GM18907 (cell line): ENCODE measurements around the gene SMCO4.

Experiments used
- ATAC-seq: cut with Tn5 transposase; IDR thresholded peaks from one replicate; pipeline ENCODE4 v1.9.1; 2021; ENCODE audit warnings: mild to moderate bottlenecking, moderate library complexity; ENCODE audit not compliant: unreplicated experiment

SMCO4 gene

DNA sequence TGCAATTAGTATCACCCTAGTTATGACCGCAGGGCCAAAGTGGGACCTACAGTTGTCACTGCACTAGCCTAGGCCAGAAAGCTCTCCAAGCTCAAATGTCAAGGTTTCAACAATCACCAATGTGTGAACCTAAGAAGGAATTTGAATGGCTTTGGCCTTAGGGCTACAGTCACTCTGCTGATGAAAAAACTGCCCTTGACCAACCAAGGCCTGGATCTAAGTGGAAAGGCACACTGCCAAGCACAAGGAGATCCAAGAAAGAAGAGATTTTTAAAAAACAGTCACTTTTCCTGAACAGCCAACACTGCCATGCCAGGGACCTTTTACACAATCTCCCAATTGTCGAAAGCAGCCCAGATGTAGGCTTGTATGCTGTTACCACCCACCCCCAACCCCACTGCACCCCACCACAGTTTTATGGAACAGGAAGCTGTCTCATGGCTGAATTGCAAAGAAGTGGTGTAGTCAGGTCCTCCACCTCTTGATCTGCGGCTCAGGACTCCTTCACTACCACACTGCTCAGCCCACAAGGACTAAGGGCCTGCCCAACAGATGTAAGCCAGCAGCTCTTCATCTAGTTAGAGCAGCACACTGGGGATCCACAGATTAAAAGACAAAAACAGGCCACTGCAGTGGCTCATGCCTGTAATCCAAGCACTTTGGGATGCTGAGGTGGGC lies 32.9 kb downstream of the SMCO4 start:
- no peak for ATAC-seq

DNA sequence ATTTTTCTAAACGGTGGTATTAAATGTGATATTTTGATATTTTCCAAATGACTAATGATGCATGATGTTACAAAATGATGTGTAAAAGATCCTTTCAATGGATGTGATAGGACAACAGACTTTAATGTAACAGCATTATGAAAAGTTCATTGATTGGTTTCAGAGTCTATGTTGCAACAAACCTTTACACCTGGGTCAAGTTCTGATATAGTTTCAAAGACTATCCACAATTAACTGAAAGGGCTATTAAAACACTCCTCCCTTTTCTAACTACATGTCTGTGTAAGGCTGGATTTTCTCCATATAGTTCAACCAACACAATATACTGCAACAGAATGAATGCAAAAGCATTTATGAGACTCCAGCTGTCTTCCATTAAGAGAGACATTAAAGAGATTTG lies 35.7 kb downstream of the SMCO4 start:
- no peak for ATAC-seq

DNA sequence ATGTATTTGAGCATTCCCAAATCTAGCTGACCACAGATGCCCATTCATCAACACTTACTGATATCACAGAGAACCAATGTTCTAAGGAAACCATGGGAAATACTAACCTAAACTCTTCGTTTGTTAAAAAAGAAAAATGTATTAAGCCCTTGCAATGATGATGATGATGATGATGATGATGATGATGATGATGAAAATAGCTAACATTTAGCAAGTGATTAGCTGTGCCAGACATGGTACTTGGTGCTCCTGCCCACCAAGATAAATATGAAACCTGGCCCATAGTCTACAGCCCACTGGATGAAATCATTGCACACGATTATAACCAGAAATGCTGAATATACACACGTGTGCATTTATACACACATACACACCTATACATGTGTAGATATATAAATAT lies 37.5 kb downstream of the SMCO4 start:
- ATAC-seq, result no peak

DNA sequence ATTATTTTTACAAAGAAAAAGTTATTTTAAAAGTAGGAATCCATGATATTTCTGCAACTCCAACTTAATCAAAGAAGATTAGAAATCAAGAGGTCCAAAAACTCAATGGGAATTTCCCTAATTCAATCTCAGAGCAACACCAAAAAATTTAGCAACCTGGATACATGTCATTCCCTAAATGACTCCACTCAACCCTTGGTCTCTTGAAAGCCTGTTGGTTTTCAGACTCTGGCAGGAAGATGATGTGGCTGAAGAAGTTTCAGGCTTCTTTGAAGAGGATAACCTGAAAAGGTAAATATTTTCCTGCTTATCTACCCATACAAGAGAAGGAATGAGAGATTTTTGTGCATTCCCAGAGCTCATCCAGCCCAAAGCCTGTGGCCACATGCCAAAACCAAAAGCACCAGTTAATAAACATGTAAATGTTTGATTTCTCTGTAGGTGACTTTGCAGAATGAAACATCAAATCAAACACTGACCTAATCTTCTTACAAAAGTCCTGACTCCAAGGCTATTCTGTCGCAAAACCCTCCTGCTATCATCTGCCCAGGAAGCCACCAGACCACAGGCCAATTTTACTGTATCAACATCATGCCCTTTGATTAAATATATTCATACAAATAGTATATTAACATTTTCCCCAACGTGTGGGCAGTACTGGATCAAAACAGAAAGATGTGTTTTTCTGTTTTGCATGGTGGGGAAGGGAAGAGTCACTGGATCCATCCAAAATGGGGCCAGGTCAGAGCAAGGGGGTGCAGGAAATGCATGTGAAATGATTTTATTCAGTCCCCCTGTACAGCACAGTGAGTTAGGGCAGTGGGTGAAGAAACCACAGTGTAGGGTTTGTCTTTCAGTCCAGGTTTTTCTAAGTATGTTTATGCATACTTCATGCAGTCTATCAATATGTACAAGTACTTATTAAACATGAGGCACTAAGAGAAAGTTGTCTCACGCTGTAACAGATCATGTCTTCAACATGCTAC lies 38.8 kb downstream of the SMCO4 start:
- no peak for ATAC-seq

DNA sequence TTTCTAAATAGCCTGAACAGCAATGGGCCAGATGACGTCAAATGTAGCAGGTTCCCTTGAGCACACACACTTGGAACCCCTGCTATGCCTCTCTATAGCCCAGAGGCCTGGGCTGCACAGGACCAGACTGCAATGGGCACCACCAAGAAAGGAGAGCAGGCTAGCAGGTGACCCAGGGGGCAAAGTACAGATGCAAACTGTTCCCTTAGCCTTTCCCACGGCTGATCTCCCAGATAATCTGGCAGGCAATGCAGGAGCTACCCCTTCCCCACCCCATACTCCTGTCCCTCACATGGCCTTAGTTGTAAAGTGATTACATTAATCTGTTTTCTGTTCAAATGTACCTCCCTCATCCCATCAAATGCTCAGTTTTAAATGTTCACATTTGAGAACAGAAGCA lies 41.3 kb downstream of the SMCO4 start:
- ATAC-seq, result no peak

DNA sequence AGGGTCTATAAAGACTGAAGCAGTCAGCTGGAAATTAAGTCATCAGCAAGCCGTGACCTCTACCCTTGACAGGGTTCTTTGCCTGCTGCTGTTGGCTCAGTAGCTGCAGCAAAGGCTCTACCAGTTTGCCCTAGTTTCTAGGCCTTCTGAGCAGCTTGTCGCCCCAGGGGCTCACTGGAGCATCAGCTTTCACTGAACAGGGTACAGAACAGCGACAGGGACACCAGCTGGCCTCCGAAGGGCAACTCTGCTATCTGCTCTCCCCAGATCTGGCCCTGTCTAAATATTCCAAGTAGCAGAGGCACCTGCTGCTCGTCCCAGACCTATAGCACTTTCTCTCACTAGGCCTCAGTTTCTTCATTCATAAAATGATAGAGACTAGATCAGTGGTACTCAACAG lies 42.4 kb downstream of the SMCO4 start:
- no peak for ATAC-seq

DNA sequence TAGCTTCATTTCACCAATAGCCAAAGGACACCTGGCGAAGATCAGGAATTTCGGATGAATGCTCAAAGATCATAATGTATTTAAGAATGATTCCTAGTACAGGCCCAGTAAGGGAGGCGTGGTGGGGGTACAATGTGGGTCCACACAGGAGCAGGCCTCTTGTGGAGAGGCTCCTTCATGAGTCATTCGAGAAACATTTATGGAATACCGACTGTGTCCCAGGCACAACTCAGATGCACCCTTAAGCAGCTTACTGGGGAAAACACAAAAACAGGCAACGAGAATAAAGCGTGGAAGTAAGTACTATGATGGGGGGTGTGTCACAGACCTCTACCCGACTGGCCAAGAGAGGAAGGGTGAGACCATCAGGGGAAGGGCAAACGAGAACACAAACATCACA lies 44.5 kb downstream of the SMCO4 start:
- ATAC-seq, result no peak

DNA sequence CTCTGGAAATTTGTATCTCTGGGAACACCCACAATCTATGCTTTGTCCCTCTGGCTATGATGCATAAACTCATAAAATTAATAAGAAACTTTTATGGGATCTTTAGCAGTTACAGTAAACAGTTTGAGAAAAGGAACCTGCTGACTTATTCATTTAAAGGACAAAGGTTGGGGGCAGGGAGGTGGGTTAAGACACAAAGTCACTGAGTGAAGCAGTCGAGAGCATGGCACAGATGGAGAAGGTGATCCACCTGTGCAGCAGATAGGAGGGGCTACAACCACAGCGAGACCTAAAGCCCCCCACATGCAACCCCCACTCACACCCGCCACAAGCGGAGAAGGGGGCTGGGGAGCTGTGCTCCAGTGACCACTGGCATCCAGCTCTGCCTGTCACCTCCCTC lies 45.0 kb downstream of the SMCO4 start:
- ATAC-seq, result no peak

DNA sequence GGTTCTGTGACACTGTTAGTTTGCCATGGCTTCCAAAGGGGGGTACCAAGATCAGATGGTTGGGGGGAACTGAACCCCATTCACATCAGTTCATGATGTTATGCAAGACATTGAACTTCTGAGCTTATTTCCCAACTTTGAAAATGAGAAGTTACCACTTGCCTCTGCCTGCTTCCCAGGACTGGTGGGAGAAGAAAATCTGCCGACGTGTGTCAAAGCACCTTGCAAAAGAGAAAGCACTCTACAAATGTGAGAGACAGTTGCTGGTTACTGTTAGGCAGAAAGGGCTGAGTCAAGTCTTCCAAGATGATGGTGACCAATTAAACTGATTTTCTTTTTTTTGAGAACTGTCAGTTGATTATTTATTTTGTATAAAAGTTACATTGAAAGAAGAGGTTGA lies 45.6 kb downstream of the SMCO4 start:
- ATAC-seq, result no peak

DNA sequence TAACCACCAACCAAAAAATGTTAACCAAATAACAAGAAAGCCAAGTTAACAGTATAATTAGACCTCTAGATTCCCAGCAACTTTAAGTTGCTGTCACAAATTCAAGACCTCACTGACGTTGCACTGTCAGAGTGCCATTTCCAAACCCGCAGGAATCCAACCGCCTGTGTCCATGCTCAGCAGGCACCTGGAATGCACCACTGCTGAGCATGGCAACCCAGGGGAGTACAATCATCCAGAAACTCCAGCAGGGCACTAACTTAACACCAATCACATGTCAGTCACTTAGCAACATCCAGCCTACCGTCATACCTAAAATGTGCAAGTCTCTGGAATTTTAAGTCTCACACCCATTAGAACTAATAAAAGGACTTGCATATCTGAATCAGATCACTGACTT lies 48.8 kb downstream of the SMCO4 start:
- no peak for ATAC-seq

DNA sequence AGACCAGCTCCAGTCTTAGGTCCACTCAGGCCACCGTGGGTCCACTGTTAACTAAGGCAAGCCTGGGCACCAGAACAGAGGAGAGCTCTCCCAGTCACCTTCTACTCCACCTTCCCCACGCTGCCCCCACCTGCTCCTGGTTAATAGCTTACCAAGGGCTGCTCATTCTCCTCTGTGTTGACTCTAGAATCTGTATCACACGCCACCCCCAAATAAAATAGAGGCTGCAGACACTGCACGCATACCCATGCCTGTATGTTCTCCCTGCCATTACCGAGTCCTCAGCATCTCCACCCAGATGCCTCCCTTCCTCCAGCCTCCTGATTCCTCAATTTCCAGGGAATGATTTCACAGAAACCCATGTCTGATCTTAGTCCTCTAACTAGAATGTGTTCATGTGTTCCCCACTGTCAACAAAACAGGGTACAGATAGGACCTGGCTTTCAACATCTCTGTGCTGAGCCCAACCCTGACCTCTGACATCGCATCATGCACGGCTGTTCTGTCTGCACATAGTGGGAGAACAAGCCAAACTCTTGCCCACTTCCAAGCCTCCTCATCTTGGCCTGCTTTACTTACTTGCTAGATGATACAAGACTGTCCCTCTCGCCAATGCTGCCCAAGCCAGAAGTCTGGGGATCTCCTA lies 49.8 kb downstream of the SMCO4 start:
- ATAC-seq, result no peak

DNA sequence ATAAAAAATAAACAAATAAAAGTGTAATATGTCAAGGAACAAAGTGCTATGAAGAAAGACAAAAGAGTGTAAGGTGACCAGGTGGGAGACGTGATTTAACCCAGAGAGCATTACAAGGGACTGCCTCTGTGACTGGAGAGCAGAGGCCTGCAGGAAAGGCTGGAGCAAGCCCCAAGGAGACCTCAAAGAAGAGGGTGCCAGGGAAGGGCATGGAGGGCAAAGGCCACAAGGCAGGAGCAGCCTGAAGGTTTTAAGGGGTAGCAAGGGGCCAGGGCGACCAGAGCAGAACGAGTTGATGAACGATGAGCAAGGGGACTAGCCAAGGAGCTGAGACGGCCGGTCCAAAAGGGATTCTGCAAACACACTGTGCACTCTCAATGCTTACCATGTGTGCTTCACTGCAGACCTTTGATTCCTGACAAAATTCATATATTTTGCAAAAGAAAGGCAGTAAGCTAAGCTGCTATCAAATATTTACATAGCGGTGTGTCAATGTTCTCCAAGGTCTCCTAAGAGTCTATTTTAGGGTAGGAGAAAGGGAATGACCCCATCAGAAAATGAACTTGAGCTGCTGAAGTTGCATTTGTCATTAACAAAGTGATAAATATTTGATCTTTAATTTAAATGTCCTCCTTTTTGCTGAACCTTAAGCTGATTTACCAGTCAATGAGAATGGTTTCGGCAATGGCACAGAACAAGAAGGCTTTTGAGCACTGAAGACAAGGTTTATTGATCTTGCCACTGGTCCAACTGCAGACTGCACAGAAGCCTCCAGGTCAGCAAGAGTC lies 50.5 kb downstream of the SMCO4 start:
- ATAC-seq, result no peak

DNA sequence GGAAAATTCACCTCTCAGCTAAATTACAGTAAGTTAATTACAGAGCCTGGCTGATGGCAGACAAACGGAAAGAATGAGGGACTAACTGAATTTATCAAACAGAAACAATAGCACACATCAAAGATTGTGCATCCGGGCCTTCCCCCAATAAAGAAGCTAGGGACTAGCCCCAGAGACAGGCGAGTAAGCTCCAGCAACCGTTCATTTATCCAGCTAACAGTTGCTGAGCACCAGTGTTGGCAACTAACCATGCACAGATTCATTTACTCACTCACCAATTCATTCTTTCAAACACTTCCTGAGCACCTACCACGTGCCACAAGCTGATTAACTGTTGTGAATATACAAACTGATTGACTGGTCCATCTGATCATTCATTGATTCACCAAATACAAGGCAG lies 51.2 kb downstream of the SMCO4 start:
- ATAC-seq, result no peak

DNA sequence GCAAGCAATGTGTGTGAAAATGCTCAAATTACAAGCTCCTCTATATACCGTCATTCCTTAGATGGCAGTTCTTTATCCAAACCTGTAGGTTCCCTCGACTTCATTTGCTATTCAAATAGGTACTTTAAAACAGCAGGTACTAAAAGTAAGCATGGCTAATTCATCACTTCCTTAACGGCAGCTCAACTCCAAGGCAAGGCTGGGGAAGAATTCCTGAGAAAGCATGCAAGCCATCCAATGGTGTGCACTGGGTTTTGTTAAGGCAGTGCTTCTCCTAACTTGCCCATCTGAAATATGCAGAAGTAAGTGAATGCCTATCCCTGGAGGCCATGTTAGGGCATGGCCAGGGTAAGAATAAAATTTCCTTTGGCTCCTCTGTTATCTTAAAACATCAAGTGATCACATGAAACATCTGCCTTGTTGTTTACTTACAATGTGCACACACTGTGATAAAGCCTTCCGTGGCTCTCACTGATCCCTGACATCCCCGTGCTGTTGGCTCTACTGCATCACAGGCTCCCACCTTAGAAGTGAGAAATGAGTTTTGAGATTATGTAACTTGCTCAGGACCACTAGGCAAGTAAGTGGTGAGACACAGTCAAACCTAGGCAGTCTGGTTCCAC lies 52.1 kb downstream of the SMCO4 start:
- no peak for ATAC-seq

DNA sequence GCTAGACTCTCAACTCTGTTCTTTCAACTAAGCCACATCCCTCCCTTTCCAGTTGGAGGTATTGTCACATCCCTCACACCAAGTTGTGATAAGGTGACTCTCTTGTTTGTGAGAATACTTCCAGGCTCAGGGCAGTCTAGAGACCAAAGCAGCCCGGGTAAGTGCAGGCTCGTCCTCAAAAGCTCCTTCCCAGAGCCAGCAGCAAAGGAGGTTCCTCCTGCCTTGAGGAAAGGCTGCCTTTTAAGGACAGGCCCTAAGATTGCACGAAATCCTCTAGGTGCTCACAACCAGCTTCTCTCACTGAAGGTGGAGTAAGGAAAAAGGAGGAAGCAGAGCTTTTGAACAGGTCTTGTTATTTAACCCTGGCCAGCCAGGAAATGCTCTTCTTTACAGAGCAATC lies 53.4 kb downstream of the SMCO4 start:
- ATAC-seq, result no peak

DNA sequence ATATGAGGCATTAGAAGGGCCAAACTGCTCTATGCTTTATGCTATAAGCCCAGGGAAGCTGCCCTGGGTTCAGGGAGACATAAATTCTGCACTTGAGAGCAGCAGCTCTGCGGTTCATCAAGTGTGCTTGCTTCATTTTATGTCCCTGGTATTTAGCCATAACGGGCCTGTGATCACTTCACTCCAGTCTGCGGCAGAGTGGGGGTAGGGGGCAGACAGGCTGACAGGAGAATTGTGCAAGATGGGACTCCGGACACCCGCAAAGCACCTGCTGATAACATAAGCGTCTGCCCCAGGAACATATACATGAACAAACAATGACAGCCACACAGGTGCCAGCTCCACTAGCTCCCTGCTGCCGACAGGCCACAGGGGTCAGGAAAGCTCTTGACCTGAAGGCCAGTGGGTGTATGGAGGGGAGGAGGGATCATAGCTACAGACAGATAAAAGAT lies 56.1 kb downstream of the SMCO4 start:
- no peak for ATAC-seq

DNA sequence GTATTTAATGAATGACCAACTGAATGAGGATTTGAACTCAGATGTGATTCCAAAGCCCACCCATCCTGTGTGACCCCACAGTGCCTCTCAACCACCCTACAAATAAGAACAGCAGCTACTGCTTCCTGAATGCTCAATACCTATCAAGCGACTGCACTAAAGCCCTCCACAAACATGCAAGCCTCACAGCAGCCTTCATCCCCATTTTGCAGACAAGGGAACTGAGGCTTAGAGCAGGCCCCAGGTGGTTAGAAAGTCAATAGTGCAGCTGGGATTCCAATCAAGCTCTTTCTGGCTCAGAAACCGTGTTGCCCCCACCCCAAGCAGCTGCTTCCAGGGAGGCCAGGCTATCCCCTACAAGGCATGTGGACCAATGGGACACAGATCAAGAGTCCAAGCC lies 57.2 kb downstream of the SMCO4 start:
- no peak for ATAC-seq

DNA sequence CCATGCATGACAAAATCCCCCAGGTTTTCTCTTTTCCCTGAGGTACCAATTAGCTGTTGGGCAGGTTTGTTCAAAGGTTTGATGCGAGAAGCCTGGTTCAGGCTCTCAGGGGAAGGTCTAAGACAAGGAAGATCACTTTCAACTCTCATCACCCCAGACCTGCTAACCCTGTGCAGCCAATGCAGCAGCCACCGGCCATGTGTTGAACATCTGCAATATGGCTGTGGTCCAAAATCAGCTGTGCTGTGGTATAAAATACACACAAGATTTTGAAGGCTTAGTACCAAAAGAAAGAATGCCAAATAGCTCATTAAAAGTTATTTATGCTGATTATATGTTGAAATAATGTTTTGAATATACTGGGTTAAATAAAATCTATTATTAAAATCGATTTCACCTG lies 58.5 kb downstream of the SMCO4 start:
- no peak for ATAC-seq

DNA sequence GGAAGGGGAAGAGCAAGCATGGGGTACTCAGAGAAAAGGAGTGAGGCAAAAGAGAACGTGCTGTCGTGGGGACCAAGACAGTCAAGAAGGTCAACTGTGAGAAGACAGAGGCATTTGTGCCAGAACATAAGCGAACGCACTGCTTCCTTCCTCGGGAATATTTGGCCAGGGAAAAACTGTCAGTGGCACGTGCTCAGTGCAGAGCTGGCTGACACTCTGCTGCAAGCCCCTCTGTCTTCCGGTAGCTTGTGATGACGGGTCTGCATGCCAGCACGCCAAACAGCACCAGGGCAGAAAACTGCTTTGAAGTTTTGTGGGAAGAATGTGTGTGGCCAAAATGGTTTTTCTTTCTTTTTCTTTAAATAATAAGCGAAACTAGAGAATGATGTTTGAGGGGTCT lies 60.6 kb downstream of the SMCO4 start:
- no peak for ATAC-seq

DNA sequence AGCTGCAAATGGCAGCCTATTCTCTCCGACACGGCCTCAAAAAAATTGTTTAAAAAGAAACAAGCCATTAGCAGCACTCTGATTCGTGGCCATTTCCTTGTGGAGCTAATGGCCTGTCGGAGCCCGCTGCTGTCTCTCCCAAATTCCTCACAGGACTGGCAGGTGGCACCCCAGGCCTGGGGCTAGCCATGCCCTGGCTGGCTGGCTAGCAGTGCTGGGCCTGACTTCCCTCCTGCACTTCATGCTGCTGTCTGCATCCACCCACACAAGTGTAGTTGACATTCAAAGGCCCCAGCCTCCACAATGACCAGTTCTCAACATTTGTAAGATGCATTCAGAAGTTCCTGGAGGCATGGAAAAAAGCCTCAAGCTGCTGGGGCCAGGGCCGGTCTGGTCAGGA lies 61.5 kb downstream of the SMCO4 start:
- ATAC-seq, result no peak

DNA sequence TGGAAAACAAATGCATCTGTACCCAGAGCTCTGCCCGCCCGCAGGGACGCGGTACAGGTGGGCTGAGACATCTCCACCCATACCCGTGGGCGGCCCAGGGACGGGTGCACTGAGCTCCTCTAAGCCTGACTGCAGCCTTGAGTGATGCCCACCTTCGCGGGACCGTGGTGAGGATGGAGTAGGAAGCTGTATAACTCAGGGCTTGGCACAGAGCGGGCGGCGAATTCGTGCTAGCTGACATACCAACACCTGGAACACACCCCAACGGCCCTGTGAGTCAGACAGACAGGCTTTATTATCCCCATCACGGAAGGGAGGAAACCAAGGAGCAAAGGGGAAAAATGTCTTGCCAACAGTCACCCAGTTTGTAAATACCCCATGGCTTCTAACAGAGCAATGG lies 61.9 kb downstream of the SMCO4 start:
- ATAC-seq, result no peak
